LNCaP clone FGC (cell line): ENCODE results near the gene OR51I1.

Experiments used
- DNase-seq: peaks from one replicate; pipeline ENCODE4 v3.0.0-alpha.2; 2011; ENCODE audit warnings: low read depth
- H3K4me3 ChIP-seq: 2 replicates; pipeline ENCODE4 v1.5.1; 2011; ENCODE audit warnings: mild to moderate bottlenecking, low read depth, low read length, control low read depth
- TF ChIP-seq, protein P1 (sequence below): IDR thresholded peaks from 2 replicates; pipeline ENCODE4 v1.5.1; 2012; ENCODE audit warnings: mild to moderate bottlenecking; ENCODE audit not compliant: control insufficient read depth, insufficient read depth; ENCODE audit errors: extremely low read depth

Gene OR51I1, protein sequence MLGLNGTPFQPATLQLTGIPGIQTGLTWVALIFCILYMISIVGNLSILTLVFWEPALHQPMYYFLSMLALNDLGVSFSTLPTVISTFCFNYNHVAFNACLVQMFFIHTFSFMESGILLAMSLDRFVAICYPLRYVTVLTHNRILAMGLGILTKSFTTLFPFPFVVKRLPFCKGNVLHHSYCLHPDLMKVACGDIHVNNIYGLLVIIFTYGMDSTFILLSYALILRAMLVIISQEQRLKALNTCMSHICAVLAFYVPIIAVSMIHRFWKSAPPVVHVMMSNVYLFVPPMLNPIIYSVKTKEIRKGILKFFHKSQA

DNA sequence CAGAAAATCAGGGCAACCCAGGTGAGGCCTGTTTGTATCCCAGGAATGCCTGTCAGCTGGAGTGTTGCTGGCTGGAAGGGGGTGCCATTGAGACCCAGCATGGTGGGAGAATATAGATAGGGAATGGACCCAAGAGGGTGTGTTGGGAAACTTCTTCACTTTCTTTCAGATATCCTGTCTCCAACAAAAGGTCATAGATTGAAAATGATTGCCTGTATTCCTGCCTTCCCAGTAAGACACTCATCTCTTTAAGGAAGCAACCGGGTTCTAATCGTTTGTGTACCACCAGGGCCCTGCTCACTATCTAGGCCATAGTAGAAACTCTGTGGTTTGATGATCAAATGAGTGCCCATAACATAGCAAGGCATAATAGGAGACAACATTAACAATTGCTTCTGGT is at the start of gene OR51I1:
Gene OR51I1, minus strand, starts transcription at position 101 of the 400 bp plus-strand sequence. Its CDS starts 0 bp downstream, at position 101.
- TF ChIP-seq, protein P1, sequence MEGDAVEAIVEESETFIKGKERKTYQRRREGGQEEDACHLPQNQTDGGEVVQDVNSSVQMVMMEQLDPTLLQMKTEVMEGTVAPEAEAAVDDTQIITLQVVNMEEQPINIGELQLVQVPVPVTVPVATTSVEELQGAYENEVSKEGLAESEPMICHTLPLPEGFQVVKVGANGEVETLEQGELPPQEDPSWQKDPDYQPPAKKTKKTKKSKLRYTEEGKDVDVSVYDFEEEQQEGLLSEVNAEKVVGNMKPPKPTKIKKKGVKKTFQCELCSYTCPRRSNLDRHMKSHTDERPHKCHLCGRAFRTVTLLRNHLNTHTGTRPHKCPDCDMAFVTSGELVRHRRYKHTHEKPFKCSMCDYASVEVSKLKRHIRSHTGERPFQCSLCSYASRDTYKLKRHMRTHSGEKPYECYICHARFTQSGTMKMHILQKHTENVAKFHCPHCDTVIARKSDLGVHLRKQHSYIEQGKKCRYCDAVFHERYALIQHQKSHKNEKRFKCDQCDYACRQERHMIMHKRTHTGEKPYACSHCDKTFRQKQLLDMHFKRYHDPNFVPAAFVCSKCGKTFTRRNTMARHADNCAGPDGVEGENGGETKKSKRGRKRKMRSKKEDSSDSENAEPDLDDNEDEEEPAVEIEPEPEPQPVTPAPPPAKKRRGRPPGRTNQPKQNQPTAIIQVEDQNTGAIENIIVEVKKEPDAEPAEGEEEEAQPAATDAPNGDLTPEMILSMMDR: no peak
- no peak within 1 kb of the TSS for H3K4me3 ChIP-seq
- no peak for DNase-seq

DNA sequence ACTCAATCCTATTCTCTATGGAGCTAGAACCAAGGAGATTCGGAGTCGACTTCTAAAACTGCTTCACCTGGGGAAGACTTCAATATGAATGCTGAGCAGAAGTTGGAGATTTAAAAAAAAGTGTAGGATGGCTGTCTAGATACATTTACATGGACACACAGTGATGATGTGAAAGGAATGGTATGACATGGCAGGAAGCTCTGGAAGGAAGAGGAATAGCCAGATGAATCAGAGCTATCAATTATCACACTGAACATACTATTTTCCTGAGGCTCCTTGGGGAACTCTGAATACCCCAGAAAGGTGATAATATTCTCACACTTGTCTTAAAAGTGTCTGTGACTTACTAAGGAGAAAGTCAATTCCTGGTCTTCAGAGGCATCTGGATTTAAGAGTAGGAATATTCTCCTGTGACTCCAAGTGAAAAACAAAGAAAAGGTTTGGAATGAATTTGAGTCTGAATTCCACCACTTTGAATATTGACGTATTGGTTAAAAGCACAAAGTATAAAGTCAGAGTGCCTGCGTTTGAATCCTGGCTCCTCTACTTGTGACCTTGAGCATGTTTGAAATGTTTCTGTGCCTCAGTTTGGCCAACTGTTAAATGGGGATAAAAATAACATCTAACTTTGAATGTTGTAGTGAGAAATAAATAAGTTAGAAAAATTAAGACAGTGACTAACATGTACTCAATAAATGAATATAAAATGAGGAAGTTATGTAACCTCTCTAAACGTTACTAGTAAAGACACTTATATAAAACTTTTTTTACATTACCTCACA is 48.5 kb upstream of the OR51I1 start:
- no peak overlapping the region for H3K4me3 ChIP-seq
- TF ChIP-seq, protein P1: no peak
- DNase-seq: no peak

GRCh38 chr11:5488798-5489399 is 47.6 kb upstream of the OR51I1 start:
- no peak for DNase-seq
- TF ChIP-seq, protein P1: no peak
- no peak overlapping the region for H3K4me3 ChIP-seq

DNA sequence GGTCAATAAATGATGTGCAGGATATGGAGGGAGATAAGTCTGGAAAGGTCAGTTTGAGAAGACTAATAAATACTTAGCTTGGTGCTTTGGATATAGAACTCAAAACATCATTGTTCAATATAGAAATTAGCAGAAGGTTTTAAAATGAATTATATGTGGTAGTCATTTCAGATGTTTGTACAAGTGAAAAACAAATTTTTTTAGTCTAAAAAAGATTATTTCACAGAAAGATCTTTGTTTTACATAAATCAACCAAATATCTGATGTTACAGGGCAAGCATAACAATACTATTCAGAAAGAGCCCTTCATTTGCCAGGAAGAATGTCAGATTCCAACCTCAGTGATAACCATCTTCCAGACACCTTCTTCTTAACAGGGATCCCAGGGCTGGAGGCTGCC is 47.1 kb upstream of the OR51I1 start, which contains the start of gene OR52D1:
Gene OR52D1, plus strand, starts transcription at position 301 of the 400 bp plus-strand sequence. Its CDS starts 22 bp downstream, at position 323.
- TF ChIP-seq, protein P1: no peak
- H3K4me3 ChIP-seq: no peak within 1 kb of the TSS
- DNase-seq: no peak

DNA sequence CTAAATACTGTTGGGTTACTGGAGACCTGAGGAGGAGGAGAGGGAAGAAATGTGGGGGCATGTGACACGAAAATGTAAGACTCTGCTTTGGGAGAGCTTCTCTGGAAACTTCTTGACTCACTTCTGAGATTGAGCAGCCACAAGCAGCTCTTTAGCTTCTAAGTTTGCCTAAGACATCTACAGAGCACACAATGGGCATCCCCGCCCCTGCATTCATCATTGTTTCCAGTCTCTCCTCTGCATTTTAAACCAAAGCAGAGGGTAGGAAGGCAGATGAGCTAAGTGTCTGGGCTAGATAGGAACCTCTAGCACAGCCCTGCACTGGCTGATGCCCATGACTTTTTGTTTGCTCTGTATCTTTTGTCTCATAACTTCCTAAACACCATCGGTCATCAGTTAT is 45.1 kb upstream of the OR51I1 start:
- TF ChIP-seq, protein P1: no peak
- no peak overlapping the region for H3K4me3 ChIP-seq
- no peak for DNase-seq

GRCh38 chr11:5486003-5486402 is 44.7 kb upstream of the OR51I1 start:
- DNase-seq: no peak
- TF ChIP-seq, protein P1: no peak
- H3K4me3 ChIP-seq: no peak overlapping the region
